ENCODE measurements around the gene IKZF5. TPM values are rescaled to one million over a fixed set of nuclear protein-coding genes. Genes with fewer than 3 reads are reported as not detected.

Gene IKZF5
- total and polyA plus RNA-seq, 2 experiments from 2014 or later: 6.9 to 10.5 TPM

GRCh38 chr10:123057968-123058367 is 49.4 kb upstream of the IKZF5 start (continued):
- TF ChIP-seq ZNF462 (CRISPR knock-in tag; IDR thresholded peaks at IDR 0.05): no peak

GRCh38 chr10:123045961-123046731 is 37.6 kb upstream of the IKZF5 start:
- ATAC-seq (no peak), DNase-seq (ENCODE audit: low spot score) (no peak)
- Histone ChIP-seq H3K9me2 (ENCODE audit: insufficient read depth) (no peaks in the 10 kb centered on the region), H3F3A (replicated peaks; ENCODE audit: low read depth) (no peaks in the 10 kb centered on the region), H3K4me1 (ENCODE audit: insufficient read depth) (no peaks in the 10 kb centered on the region), H4K20me1 (replicated peaks; ENCODE audit: insufficient read depth) (no peaks in the 10 kb centered on the region), H3K4me2 (no peak overlapping the region), H2AFZ (no peak overlapping the region), H3K36me3 (ENCODE audit: insufficient read depth) (no peaks in the 10 kb centered on the region), H3K4me3 (no peak overlapping the region), H3K27ac (ENCODE audit: low read depth) (no peak overlapping the region), H3K79me2 (replicated peaks; ENCODE audit: insufficient read depth) (no peaks in the 10 kb centered on the region), H3K27me3 (ENCODE audit: insufficient read depth) (no peaks in the 10 kb centered on the region)
- Mint-ChIP-seq H3K4me3 (no peak overlapping the region), H3K9me3 (no peaks in the 10 kb centered on the region), H3K36me3 (ENCODE audit: low read depth) (peaks cover 4% of the 10 kb centered on the region; the same call in 2 of the 3 replicates), H3K4me1 (peaks cover 6% of the 10 kb centered on the region; the same call in 2 of the 3 replicates), H3K27me3 (ENCODE audit: insufficient read depth, low read depth, poor library complexity) (no peaks in the 10 kb centered on the region), H3K27ac (no peak overlapping the region)
- TF ChIP-seq CREB1 (CRISPR knock-in tag; IDR thresholded peaks at IDR 0.05; ENCODE audit: low read depth): no peak
- no peak for TF ChIP-seq NANOG (IDR thresholded peaks at IDR 0.05; ENCODE audit: borderline replicate concordance)
- TF ChIP-seq ZNF331 (CRISPR knock-in tag; IDR thresholded peaks at IDR 0.05; ENCODE audit: low read depth): no peak
- no peak for TF ChIP-seq ZNF462 (CRISPR knock-in tag; IDR thresholded peaks at IDR 0.05)
- no peak for TF ChIP-seq EZH2phosphoT487 (IDR thresholded peaks at IDR 0.05; ENCODE audit: unreplicated experiment)
- TF ChIP-seq CTCF (conservative IDR thresholded peaks at IDR 0.05; ENCODE audit: low read depth in 2 of 2): no peak

Measured in GM23338 (cell line).